GM12878 (cell line): ENCODE results near the gene CDCA3. TPM values are rescaled to one million over a fixed set of nuclear protein-coding genes. Genes with fewer than 3 reads are reported as not detected.

Source experiments
- ATAC-seq: fragments of 200-7000 bp; cut with Tn5 transposase; 3 replicates; pipeline ENCODE4 v1.9.1; 2020; ENCODE audit warnings: mild to moderate bottlenecking, moderate library complexity
- BruUV-seq: library from RNA; stranded (reverse); fragments of 400-500 nt; replicated peaks from 2 replicates; lab custom pipeline; 2021; lab: Mats Ljungman, UMichigan
- CTCF ChIA-PET: fragments of 300-600 bp; sonication (Branson Sonifier 250); formaldehyde crosslinking; extraction: SDS; loops from one replicate; lab custom pipeline; 2021; ENCODE audit warnings: inconsistent platforms; lab: Yijun Ruan, JAX
- POLR2A ChIA-PET: fragments of 350-600 bp; formaldehyde crosslinking; extraction: SDS; loops from one replicate; lab custom pipeline; 2021; ENCODE audit warnings: inconsistent platforms; lab: Charles Lee
- RAD21 ChIA-PET: fragments of 300-600 bp; sonication (Branson Sonifier 250); formaldehyde crosslinking; loops from one replicate; lab custom pipeline; 2023; ENCODE audit warnings: antibody characterized with exemption; ENCODE audit not compliant: unreplicated experiment; lab: Charles Lee
- SMC1A ChIA-PET: fragments of 300-600 bp; sonication (Branson Sonifier 250); formaldehyde crosslinking; loops from one replicate; lab custom pipeline; 2023; ENCODE audit not compliant: unreplicated experiment, uncharacterized antibody; lab: Charles Lee
- DNase-seq: peaks from one replicate; pipeline ENCODE4 v3.0.0-alpha.2; 2011; ENCODE audit warnings: low read depth, low spot score
- FAIRE-seq: peaks from 3 replicates; lab custom pipeline; 2011; peaks lifted over from hg19 to GRCh38; lab: Jason Lieb, UNC
- H2AFZ ChIP-seq: 2 replicates; pipeline ENCODE4 v1.6.0; 2011; ENCODE audit warnings: low read depth, low read length, control low read depth; ENCODE audit not compliant: control insufficient read depth
- H3K27ac ChIP-seq: 2 replicates; pipeline ENCODE4 v1.5.1; 2011; ENCODE audit warnings: control low read depth; ENCODE audit not compliant: control insufficient read depth, insufficient read depth
- H3K27me3 ChIP-seq, 2 experiments: replicated peaks in 1 of 2; 2 replicates each; pipeline versions ENCODE4 v1.6.0 to v1.6.1; 2011; ENCODE audit warnings: low read length in 1 of 2; ENCODE audit not compliant: control insufficient read depth in 2 of 2, insufficient read depth in 2 of 2
- H3K36me3 ChIP-seq, 2 experiments: 2 replicates each; pipeline ENCODE4 v1.5.1; 2011; ENCODE audit warnings: low read length in 1 of 2; ENCODE audit not compliant: control insufficient read depth in 2 of 2, insufficient read depth in 2 of 2
- H3K4me1 ChIP-seq: 2 replicates; pipeline ENCODE4 v1.6.1; 2011; ENCODE audit warnings: mild to moderate bottlenecking, low read length, moderate library complexity, mixed read lengths; ENCODE audit not compliant: control insufficient read depth, insufficient read depth
- H3K4me2 ChIP-seq: 2 replicates; pipeline ENCODE4 v1.6.0; 2011; ENCODE audit warnings: control low read depth; ENCODE audit not compliant: control insufficient read depth, insufficient read depth
- H3K4me3 ChIP-seq: fragments of 200-600 bp; sonication (generic); 2 replicates; pipeline ENCODE4 v1.5.1; 2016
- H3K79me2 ChIP-seq: 2 replicates; pipeline ENCODE4 v1.6.0; 2011; ENCODE audit warnings: low read length; ENCODE audit not compliant: control insufficient read depth, insufficient read depth
- H3K9ac ChIP-seq: 2 replicates; pipeline ENCODE4 v1.8.0; 2011; ENCODE audit warnings: low read length, control low read depth, mixed read lengths; ENCODE audit not compliant: control insufficient read depth, insufficient read depth
- H3K9me3 ChIP-seq: replicated peaks from 3 replicates; pipeline ENCODE4 v1.5.1; 2011; ENCODE audit warnings: mild to moderate bottlenecking, low read length; ENCODE audit not compliant: control insufficient read depth, insufficient read depth
- H4K20me1 ChIP-seq: 2 replicates; pipeline ENCODE4 v1.6.0; 2011; ENCODE audit not compliant: control insufficient read depth, insufficient read depth
- BMI1 ChIP-seq: fragments of 450-650 bp; IDR thresholded peaks from 2 replicates; pipeline ENCODE4 v1.6.1; 2016; ENCODE audit warnings: mild to moderate bottlenecking, moderate library complexity, borderline replicate concordance
- SIX5 ChIP-seq: IDR thresholded peaks from 2 replicates; pipeline ENCODE4 v1.6.1; 2011; ENCODE audit warnings: mild to moderate bottlenecking, low read depth, low read length, moderate library complexity; ENCODE audit not compliant: severe bottlenecking
- ZNF24 ChIP-seq: fragments of 450-650 bp; IDR thresholded peaks from 2 replicates; pipeline ENCODE4 v1.6.1; 2017; ENCODE audit warnings: antibody characterized with exemption, mild to moderate bottlenecking
- WGBS: methylation state at CpG from one replicate; pipeline ENCODE4 v1.1.6; 2016; ENCODE audit warnings: low lambda C conversion rate; ENCODE audit not compliant: insufficient replicate concordance, insufficient coverage; ENCODE audit errors: missing lambda C conversion rate; 5-methylcytosine and 5-hydroxymethylcytosine counted together
- in situ Hi-C: fragments of 300-500 bp; cut with MboI; formaldehyde crosslinking; loops from 9 replicates; pipeline ENCODE4 v1.14.3; 2018; ENCODE audit warnings: mixed read lengths
- intact Hi-C: fragments of 100-400 bp; cut with micrococcal nuclease; formaldehyde crosslinking; loops from one replicate; pipeline ENCODE4 v1.14.2; 2022; ENCODE audit not compliant: unreplicated experiment
- polyA plus RNA-seq, 11 experiments: library from polyadenylated mRNA; depleted of rRNA in 4 of 11; unstranded in 6 of 11; stranded (reverse) in 5 of 11; fragments of >200 nt; fragmentation: Nextera tagmentation in 4 of 11; fragmentation: Illumina TruSeq in 1 of 11; extraction: Ambion mirVana in 4 of 11; extraction: Trizol in 1 of 11; gene quantifications; 1 replicate in 1 of 11; 2 replicates in 10 of 11; pipeline versions ENCODE4 v1.2.1 to v1.2.3, GENCODE V29; 2011 to 2016; ENCODE audit warnings: inconsistent platforms in 2 of 11, missing spikeins in 2 of 11, low read depth in 1 of 11
- total RNA-seq, 4 experiments: library from RNA; depleted of rRNA in 3 of 4; stranded (reverse); fragments of >200 nt in 3 of 4; fragmentation: Illumina TruSeq in 1 of 4; extraction: Trizol in 1 of 4; gene quantifications; 2 replicates each; pipeline versions ENCODE4 v1.2.1 to v1.2.3, GENCODE V29; 2013 to 2021

CDCA3 gene
- total and polyA plus RNA-seq, 10 of the 15 experiments (the other 5 are each of a cell fraction or from before 2014, with no cell fraction given), result 34.5 to 148 (median 97.4) TPM

- Histone ChIP-seq H3K9ac (no peak overlapping the region), H4K20me1 (no peaks in the 10 kb centered on the region), H3K79me2 (no peaks in the 10 kb centered on the region), H3K4me2 (no peak overlapping the region), H3K4me1 (peaks cover 4% of the 10 kb centered on the region), H3K27ac (no peak overlapping the region), H2AFZ (no peak overlapping the region), H3K36me3 (no peaks in the 10 kb centered on the region), H3K27me3 (peaks cover 28 to 35% of the 10 kb centered on the region in 2 experiments), H3K4me3 (no peak overlapping the region), H3K9me3 (no peaks in the 10 kb centered on the region)
- no TSS peak for BruUV-seq
- intact Hi-C loops, result loop anchor here (5.0 kb wide), 1 partner anchor 90 kb away; no protein-coding TSS in a partner anchor
- SMC1A ChIA-PET, result interaction anchor here (4.8 kb wide), 1 partner anchor 74 kb away, joined by 23 read pairs; the partner anchor contains the start of gene MLF2
- POLR2A ChIA-PET, result interaction anchor here (1.3 kb wide), 1 partner anchor 192 kb away, joined by 3 read pairs; no protein-coding TSS in a partner anchor
- no peak for FAIRE-seq
- ATAC-seq, result no peak
- CTCF ChIA-PET, result interaction anchor here (0.7 to 5.1 kb wide), 13 partner anchors 7 to 134 kb away, joined by 3 to 71 read pairs (median 4); partner anchors contain the start of genes MLF2 and SPSB2
- TF ChIP-seq BMI1 (peak; percentile 72; the same call in 1 of the 2 replicates), ZNF24 (no peak), SIX5 (no peak)
- WGBS, result 34% methylated on average over 21 of the region's 22 CpGs
- no peak for DNase-seq
- RAD21 ChIA-PET, result interaction anchor here (0.5 to 4.2 kb wide), 3 partner anchors 18 to 138 kb away, joined by 3 to 25 read pairs (median 5); partner anchors contain the start of genes MLF2 and ZNF384
- in situ Hi-C loops, result loop anchor here (5.0 kb wide), 1 partner anchor 75 kb away; the partner anchor contains the start of gene MLF2
Observed at GRCh38 chr12:6826734-6827436, 24.2 kb downstream of the CDCA3 start.
